ENCODE data around the gene AKIRIN2.

DNA sequence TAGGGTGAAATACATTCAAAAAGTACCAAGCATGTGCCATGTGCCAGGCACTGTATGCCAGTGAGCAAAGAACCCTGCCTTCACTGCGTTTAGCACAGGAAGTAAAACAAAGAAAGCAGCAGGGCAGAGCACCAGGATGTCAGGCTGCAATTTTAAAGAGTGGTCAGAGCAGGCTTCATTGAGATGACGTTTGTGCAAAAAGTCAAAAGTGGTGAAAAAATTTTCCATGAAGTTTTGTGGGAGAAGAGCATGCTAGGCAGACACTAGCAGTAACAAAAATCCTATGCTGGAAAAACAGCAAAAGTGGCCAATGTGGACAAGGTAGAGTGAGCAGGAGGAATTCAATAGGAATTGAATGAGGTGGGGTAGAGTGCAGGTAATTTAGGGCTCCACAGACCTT is 31.3 kb downstream of the AKIRIN2 start:
- TF ChIP-seq, protein P1, sequence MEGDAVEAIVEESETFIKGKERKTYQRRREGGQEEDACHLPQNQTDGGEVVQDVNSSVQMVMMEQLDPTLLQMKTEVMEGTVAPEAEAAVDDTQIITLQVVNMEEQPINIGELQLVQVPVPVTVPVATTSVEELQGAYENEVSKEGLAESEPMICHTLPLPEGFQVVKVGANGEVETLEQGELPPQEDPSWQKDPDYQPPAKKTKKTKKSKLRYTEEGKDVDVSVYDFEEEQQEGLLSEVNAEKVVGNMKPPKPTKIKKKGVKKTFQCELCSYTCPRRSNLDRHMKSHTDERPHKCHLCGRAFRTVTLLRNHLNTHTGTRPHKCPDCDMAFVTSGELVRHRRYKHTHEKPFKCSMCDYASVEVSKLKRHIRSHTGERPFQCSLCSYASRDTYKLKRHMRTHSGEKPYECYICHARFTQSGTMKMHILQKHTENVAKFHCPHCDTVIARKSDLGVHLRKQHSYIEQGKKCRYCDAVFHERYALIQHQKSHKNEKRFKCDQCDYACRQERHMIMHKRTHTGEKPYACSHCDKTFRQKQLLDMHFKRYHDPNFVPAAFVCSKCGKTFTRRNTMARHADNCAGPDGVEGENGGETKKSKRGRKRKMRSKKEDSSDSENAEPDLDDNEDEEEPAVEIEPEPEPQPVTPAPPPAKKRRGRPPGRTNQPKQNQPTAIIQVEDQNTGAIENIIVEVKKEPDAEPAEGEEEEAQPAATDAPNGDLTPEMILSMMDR (IDR thresholded peaks at IDR 0.05; ENCODE audit: insufficient read depth, low read length), result no peak
- TF ChIP-seq POLR2AphosphoS5 (IDR thresholded peaks at IDR 0.05; ENCODE audit: low read depth) (no peak), GABPA (IDR thresholded peaks at IDR 0.05; ENCODE audit: low read depth) (no peak), SPI1 (IDR thresholded peaks at IDR 0.05; ENCODE audit: borderline replicate concordance, low read depth) (no peak)
- TF ChIP-seq, protein P2, sequence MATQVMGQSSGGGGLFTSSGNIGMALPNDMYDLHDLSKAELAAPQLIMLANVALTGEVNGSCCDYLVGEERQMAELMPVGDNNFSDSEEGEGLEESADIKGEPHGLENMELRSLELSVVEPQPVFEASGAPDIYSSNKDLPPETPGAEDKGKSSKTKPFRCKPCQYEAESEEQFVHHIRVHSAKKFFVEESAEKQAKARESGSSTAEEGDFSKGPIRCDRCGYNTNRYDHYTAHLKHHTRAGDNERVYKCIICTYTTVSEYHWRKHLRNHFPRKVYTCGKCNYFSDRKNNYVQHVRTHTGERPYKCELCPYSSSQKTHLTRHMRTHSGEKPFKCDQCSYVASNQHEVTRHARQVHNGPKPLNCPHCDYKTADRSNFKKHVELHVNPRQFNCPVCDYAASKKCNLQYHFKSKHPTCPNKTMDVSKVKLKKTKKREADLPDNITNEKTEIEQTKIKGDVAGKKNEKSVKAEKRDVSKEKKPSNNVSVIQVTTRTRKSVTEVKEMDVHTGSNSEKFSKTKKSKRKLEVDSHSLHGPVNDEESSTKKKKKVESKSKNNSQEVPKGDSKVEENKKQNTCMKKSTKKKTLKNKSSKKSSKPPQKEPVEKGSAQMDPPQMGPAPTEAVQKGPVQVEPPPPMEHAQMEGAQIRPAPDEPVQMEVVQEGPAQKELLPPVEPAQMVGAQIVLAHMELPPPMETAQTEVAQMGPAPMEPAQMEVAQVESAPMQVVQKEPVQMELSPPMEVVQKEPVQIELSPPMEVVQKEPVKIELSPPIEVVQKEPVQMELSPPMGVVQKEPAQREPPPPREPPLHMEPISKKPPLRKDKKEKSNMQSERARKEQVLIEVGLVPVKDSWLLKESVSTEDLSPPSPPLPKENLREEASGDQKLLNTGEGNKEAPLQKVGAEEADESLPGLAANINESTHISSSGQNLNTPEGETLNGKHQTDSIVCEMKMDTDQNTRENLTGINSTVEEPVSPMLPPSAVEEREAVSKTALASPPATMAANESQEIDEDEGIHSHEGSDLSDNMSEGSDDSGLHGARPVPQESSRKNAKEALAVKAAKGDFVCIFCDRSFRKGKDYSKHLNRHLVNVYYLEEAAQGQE (IDR thresholded peaks at IDR 0.05; ENCODE audit: insufficient replicate concordance, low read depth), result no peak
